Measurements from ENCODE around the gene ADRA1B. TPM values are rescaled to one million over a fixed set of nuclear protein-coding genes. Genes with fewer than 3 reads are reported as not detected.

Gene ADRA1B
- total and polyA plus RNA-seq, 10 of the 15 experiments (the other 5 are each of a cell fraction or from before 2014, with no cell fraction given), result 0.04 TPM; not detected in 9

DNA sequence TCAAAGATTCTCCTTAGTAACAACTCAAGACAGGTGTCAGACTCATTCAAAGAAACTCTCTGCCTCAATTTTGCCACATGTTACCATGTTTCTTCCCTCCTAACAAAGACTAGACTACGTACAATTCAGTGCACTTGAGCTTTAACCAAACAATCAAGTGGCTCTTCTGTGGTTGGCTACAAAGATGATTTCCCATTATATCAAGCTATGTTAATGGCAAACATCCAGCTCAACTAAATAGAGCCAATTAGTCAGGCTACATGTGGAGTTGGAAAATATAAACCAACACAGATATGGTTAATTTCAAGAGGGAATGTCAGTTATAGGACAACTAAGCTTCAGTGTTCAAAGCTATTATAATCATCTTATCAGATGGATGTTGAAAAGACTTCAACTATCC lies 29.2 kb upstream of the ADRA1B start:
- no peak overlapping the region for H3K4me3 ChIP-seq
- no peaks in the 10 kb centered on the region; a peak in 1 of 4 replicates for H3K27me3 ChIP-seq (replicated peaks in 1 of 2; ENCODE audit: control insufficient read depth in 2 of 2, insufficient read depth in 2 of 2, low read length in 1 of 2)
- H3K9me3 ChIP-seq (replicated peaks; ENCODE audit: control insufficient read depth, insufficient read depth, low read length), result no peaks in the 10 kb centered on the region
- 0% methylated on average over 1 of the region's 1 CpG for WGBS (ENCODE audit: insufficient coverage, insufficient replicate concordance, low lambda C conversion rate, missing lambda C conversion rate)
- ATAC-seq (no peak), FAIRE-seq (no peak), DNase-seq (ENCODE audit: low read depth, low spot score) (no peak)
- in situ Hi-C loops (cut with MboI) (no loop called here), intact Hi-C loops (cut with micrococcal nuclease; ENCODE audit: unreplicated experiment) (no loop called here)
- no peak for TF ChIP-seq IKZF1 (conservative IDR thresholded peaks at IDR 0.05)
- TF ChIP-seq BRCA1 (IDR thresholded peaks at IDR 0.05; ENCODE audit: low read depth, low read length), result no peak
- TF ChIP-seq BCL11A (IDR thresholded peaks at IDR 0.05; ENCODE audit: low read depth, low read length), result no peak
- TF ChIP-seq, protein P1, sequence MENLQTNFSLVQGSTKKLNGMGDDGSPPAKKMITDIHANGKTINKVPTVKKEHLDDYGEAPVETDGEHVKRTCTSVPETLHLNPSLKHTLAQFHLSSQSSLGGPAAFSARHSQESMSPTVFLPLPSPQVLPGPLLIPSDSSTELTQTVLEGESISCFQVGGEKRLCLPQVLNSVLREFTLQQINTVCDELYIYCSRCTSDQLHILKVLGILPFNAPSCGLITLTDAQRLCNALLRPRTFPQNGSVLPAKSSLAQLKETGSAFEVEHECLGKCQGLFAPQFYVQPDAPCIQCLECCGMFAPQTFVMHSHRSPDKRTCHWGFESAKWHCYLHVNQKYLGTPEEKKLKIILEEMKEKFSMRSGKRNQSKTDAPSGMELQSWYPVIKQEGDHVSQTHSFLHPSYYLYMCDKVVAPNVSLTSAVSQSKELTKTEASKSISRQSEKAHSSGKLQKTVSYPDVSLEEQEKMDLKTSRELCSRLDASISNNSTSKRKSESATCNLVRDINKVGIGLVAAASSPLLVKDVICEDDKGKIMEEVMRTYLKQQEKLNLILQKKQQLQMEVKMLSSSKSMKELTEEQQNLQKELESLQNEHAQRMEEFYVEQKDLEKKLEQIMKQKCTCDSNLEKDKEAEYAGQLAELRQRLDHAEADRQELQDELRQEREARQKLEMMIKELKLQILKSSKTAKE (IDR thresholded peaks at IDR 0.05; ENCODE audit: low read depth, poor library complexity, severe bottlenecking), result no peak
- TF ChIP-seq ZNF24 (IDR thresholded peaks at IDR 0.05), result no peak
- no peak for TF ChIP-seq SIN3A (IDR thresholded peaks at IDR 0.05; ENCODE audit: low read depth, low read length)
- TF ChIP-seq HDAC6 (IDR thresholded peaks at IDR 0.05; ENCODE audit: unreplicated experiment), result no peak
- no peak for TF ChIP-seq KDM1A (IDR thresholded peaks at IDR 0.05; ENCODE audit: borderline replicate concordance)
- no peak for TF ChIP-seq EGR1 (IDR thresholded peaks at IDR 0.05; ENCODE audit: borderline replicate concordance in 1 of 2, low read depth in 2 of 2, low read length in 2 of 2)
- no peak for TF ChIP-seq CTCF (IDR thresholded peaks at IDR 0.05 in 2 of 3, conservative IDR thresholded peaks at IDR 0.05 in 1 of 3; ENCODE audit: control insufficient read depth in 2 of 3, extremely low read depth in 1 of 3, insufficient read depth in 1 of 3, low read depth in 3 of 3, low read length in 3 of 3)
- TF ChIP-seq HCFC1 (IDR thresholded peaks at IDR 0.05; ENCODE audit: low read length), result no peak
- no peak for TF ChIP-seq MYC (IDR thresholded peaks at IDR 0.05; ENCODE audit: insufficient read depth, insufficient read length, insufficient replicate concordance, low read length, severe bottlenecking)
- TF ChIP-seq RAD51 (IDR thresholded peaks at IDR 0.05), result no peak
- TF ChIP-seq STAT1 (conservative IDR thresholded peaks at IDR 0.05), result no peak
- TF ChIP-seq TAF1 (IDR thresholded peaks at IDR 0.05; ENCODE audit: borderline replicate concordance, low read depth, low read length), result no peak
- no peak for TF ChIP-seq SUZ12 (IDR thresholded peaks at IDR 0.05; ENCODE audit: unreplicated experiment)
- TF ChIP-seq, protein P2, sequence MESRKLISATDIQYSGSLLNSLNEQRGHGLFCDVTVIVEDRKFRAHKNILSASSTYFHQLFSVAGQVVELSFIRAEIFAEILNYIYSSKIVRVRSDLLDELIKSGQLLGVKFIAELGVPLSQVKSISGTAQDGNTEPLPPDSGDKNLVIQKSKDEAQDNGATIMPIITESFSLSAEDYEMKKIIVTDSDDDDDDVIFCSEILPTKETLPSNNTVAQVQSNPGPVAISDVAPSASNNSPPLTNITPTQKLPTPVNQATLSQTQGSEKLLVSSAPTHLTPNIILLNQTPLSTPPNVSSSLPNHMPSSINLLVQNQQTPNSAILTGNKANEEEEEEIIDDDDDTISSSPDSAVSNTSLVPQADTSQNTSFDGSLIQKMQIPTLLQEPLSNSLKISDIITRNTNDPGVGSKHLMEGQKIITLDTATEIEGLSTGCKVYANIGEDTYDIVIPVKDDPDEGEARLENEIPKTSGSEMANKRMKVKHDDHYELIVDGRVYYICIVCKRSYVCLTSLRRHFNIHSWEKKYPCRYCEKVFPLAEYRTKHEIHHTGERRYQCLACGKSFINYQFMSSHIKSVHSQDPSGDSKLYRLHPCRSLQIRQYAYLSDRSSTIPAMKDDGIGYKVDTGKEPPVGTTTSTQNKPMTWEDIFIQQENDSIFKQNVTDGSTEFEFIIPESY (IDR thresholded peaks at IDR 0.05), result no peak
- BruUV-seq (replicated peaks), result no TSS peak
- no peaks in the 10 kb centered on the region for H3K79me2 ChIP-seq (ENCODE audit: control insufficient read depth, insufficient read depth, low read length)
- H3K9ac ChIP-seq (ENCODE audit: control insufficient read depth, insufficient read depth, low read length), result no peak overlapping the region
- H3K27ac ChIP-seq (ENCODE audit: control insufficient read depth, insufficient read depth), result no peak overlapping the region
- no peaks in the 10 kb centered on the region for H4K20me1 ChIP-seq (ENCODE audit: control insufficient read depth, insufficient read depth)
- ChIA-PET RAD21 (ENCODE audit: unreplicated experiment) (no interaction called here), SMC1A (ENCODE audit: uncharacterized antibody, unreplicated experiment) (interaction anchor here (0.7 kb wide), 2 partner anchors 9 to 68 kb away, joined by 3 to 4 read pairs; no protein-coding TSS in a partner anchor), CTCF (interaction anchor here (0.6 to 1.1 kb wide), 2 partner anchors 30 to 497 kb away, joined by 3 to 4 read pairs; no protein-coding TSS in a partner anchor), POLR2A (no interaction called here)
- no peaks in the 10 kb centered on the region for H3K36me3 ChIP-seq (ENCODE audit: control insufficient read depth in 2 of 2, insufficient read depth in 2 of 2, low read length in 1 of 2)
- no peaks in the 10 kb centered on the region for H3K4me1 ChIP-seq (ENCODE audit: control insufficient read depth, insufficient read depth, low read length)
- no peak overlapping the region for H3K4me2 ChIP-seq (ENCODE audit: control insufficient read depth, insufficient read depth)
- H2AFZ ChIP-seq (ENCODE audit: control insufficient read depth, low read depth, low read length), result no peak overlapping the region
